HT1080 (cell line): Measurements from ENCODE around the gene TMTC2. TPM values are rescaled to one million over a fixed set of nuclear protein-coding genes. Genes with fewer than 3 reads are reported as not detected.
"Not testable (repeated sequence)": the region's sequence is repeated elsewhere in the genome, so short reads cannot be mapped to it uniquely, and the experiment has no call there.

Experiments used
- DNase-seq: peaks from one replicate; pipeline ENCODE4 v3.0.0-alpha.2; 2015; ENCODE audit warnings: low read depth
- total RNA-seq: library from RNA; depleted of rRNA; stranded (reverse); fragments of >200 nt; shearing (Covaris generic); gene quantifications from 2 replicates; pipeline ENCODE4 v1.2.3, GENCODE V29; 2014

The TMTC2 gene
- total RNA-seq, 1 experiment from 2014 or later = 1.7 TPM

GRCh38 chr12:82787016-82787415 is 100.3 kb downstream of the TMTC2 start:
- DNase-seq = no peak

DNA sequence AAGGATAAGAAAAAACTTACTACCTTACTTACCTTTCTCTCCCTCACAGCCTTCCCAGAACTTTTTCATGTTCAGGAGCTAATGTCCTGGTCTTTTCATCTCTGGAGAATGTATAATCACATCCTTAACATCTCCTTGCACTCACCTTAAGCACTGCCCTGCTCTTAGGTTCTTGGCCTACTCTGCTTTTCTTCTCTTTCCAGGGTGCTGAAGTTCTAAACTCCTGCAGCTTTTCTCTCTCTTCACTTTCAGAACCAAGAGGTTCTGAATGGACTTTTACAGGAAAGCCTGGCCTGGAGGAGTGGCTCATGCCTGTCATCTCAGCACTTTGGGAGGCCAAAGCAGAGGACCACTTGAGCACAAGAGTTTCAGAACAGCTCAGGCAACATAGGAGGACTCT is 101.9 kb downstream of the TMTC2 start:
- no peak for DNase-seq

- DNase-seq = no peak
These were observed 103.0 kb downstream of the TMTC2 start for GRCh38 chr12:82789674-82790073.

- no peak for DNase-seq
These were observed 107.1 kb downstream of the TMTC2 start for GRCh38 chr12:82793751-82794281.

- no peak for DNase-seq
These were observed 110.8 kb downstream of the TMTC2 start for GRCh38 chr12:82797480-82797879.

- no peak for DNase-seq
These were observed 113.5 kb downstream of the TMTC2 start for GRCh38 chr12:82800185-82800584.

GRCh38 chr12:82801951-82802610 is 115.4 kb downstream of the TMTC2 start:
- DNase-seq = no peak

DNA sequence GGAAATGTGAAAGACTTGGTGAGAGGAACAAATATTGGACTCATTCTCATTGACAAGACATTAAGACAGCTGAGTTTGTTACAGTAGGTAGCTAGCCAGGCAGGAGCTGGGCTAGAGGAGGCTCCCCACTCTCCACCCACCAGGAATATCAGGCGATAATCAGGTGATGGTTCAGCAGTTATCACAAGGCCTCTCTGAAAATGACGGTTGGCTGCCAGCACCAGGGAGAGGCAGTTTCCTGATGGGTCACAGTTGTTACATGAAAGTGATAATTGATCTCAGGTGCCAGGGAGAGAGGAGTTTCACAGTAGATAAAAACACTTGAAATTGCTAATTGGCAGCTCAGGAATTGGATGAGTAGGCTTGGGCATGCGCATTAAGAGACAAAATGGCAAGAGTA is 116.5 kb downstream of the TMTC2 start:
- no peak for DNase-seq

DNA sequence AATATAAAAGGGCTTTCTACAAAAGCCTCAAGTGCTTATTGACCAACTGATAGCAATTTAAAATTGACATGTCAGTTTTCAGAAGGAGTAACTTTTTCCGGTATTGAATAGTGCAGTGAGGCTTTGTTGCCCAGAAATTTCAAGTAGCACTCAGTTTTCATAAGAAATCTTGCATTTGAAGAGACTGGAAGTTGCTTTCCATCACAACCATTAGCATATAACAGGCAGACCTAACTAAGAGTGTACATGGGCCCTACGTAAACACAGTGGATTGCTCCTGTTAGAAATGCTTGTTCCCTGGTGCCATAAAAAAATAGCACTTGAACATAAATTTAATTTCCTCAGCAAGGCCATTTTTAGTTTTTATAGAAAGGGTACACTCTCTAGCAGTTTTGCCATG is 117.9 kb downstream of the TMTC2 start:
- DNase-seq = no peak

GRCh38 chr12:82805004-82805403 is 118.3 kb downstream of the TMTC2 start:
- not testable (repeated sequence) for DNase-seq

DNA sequence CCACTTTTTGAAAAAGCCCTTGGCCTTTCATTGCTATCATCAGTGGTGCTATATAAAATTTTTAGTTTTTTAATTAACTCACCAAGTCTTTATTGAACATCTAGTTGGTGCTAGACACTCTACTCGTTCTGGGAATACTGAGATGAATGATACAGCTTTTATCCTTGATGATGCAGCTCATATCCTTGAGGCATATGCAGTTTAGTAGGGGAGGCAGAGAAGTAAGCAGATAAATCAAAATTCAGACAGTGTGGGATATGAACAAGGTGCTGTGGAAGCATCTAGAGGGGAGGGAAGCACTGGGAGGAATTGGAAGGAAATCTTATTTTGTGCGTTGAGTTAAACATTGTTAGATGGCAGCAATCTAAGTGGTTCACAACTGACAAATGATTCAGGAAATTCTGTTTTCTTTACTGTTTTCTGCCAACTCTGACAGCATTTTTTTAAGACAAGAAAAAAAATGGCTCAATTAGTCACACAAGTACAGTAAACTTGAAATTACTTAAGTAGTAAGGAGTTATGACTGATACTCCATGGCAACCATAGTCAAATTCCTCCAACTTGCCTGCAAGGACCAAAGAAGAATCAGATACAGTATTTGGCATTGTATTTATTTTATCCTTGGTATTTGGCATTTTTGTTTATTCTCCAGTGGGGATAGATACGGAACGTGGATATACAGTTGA is 119.2 kb downstream of the TMTC2 start:
- DNase-seq = no peak

DNA sequence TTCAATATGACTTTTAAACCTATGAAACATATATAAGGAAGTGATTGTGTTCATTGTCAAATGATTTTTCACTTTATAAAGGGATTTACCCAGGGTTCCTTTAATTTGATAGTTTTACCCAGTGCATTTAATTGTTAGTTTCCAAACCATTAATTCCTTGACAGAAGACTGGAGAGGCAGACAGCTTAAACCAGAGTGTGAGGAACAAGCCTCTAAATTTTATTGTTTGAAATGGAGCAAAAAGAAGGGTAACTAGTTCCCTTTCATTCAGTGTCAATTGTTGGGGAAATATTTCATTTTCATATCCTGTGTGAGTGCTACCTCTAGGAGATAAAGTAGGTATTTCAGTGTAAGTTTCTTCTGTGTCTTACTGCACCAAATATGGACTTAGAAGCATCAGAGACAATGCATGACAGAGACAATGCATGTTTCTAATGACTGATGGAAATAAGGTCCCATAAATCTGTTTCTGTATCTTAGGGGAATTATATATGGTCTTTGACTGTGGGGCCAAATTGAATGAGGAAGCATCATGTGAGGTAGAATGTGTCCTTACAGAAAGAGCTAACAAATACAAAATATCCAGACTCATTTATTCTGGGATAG is 120.5 kb downstream of the TMTC2 start:
- DNase-seq = no peak

DNA sequence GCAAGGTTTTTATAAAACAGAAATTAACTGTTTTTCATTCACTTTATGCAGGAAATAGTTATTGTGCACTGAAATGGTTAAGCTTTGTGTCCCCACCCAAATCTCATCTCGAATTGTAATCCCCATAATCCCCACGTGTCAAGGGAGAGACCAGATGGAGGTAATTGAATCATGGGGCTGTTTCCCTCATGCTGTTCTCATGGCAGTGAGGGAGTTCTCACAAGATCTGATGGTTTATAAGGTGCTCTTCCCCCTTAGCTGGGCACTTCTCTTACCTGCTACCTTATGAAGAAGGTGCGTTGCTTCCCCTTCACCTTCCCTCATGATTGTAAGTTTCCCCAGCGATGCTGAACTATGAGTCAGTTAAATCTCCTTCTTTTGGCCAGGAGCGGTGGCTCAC is 123.9 kb downstream of the TMTC2 start:
- no peak for DNase-seq

GRCh38 chr12:82817368-82817767 is 130.7 kb downstream of the TMTC2 start:
- peak; percentile 23 for DNase-seq

GRCh38 chr12:82818271-82819035 is 131.7 kb downstream of the TMTC2 start:
- no peak for DNase-seq

DNA sequence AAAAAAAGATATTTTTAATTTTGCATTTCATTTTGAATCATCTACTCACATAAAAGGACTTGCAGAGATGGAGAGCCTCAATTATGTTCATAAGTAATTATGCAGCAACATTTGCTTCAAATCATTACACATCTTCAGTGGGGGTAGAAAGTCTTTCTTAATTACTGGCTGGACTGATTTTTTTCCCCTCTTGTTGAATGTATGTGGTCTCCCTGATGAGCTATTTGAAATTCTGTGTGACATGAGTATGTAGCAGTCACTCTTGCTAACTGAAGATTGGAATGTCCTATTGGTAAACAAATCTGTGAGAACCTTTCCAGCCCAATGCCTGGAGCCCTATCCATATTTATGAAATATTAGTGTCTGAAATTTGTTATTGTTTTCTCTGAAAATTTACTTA is 139.8 kb downstream of the TMTC2 start:
- DNase-seq = no peak

DNA sequence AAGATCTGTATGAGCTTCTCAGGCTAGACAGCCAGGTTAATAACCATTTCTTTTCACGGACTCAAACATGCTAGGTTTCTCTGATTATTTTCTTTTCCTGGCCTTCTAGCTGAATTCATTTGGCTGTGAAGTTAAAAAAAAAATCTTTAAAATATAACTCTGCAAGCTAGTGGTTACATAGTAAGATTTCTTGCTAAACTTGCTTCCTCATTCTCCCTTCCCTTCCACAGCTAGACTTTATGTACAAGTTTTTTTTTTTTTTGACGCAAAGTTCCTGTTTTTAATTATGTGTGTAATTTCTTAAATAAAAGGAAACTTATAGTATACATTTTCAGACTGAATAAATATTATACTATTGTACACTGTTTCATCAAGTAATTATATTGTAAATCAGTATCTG is 145.4 kb downstream of the TMTC2 start:
- no peak for DNase-seq

DNA sequence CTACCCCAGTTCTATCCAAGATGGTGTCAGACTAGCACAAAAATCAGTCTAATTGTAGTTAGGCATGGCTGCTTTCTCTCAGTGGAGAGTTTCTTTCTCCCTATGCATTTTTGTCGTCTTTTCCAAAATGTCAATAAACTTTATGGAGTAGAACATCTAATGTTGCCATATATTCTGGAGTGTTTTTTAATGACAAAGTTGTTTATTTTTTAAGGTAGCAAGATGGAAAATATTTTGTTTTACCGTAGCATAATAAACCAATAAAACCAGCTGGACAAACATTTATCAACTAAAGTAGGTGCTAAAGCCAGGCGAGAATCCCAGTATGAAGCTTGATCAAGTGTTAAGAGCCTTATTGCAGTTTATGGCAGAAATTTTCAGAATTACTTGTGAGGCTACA is 146.3 kb downstream of the TMTC2 start:
- no peak for DNase-seq

GRCh38 chr12:82833481-82833880 is 146.8 kb downstream of the TMTC2 start:
- DNase-seq = no peak

GRCh38 chr12:82835217-82835616 is 148.5 kb downstream of the TMTC2 start:
- peak; percentile 68 for DNase-seq

GRCh38 chr12:82838131-82838551 is 151.4 kb downstream of the TMTC2 start:
- DNase-seq = no peak

- DNase-seq = no peak
These were observed 152.1 kb downstream of the TMTC2 start for GRCh38 chr12:82838827-82839226.
